Measurements from ENCODE around the gene SERPINE2.
"Not testable (repeated sequence)": the region's sequence is repeated elsewhere in the genome, so short reads cannot be mapped to it uniquely, and the experiment has no call there.

SERPINE2 gene

GRCh38 chr2:223971731-223972130 lies 67.4 kb downstream of the SERPINE2 start:
- no peak for DNase-seq

DNA sequence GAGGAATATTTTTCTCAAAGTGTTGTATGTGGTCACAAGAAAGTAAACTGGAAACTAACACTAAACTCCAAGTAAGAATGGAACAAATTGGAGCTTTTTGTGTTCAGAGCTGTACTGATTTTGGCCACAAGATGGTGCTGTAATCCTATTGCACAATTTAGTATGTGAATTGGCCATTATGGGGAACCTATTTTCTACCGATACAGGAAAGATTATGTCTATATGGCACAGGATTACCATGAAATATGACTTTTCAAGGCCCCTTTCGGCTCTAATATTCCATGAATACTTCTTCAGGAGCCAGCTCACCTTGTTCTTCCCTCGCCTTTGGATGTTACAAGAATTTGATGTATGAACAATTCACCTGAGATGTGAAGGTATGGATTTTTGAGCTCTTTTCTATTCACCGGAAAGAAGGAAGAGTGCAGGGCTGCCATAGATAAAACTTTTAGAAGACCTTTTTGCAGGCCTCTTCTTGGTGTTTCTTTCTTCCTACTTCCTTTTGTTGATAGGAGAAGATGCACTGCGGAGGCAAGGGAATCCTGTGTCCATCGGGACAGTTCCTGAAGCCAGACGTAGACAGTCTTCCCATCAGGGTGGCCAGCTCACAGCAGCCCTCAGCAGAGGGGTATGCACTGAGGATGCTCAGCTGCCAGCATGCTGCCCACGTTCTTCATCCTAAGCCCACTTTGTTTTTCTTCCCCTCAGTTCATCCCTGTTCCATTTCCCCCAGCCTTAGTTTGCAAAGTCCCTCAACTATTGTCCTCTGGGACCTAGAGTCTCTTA lies 68.5 kb downstream of the SERPINE2 start:
- DNase-seq, result peak; percentile 17

- no peak for DNase-seq
Measured at GRCh38 chr2:223969856-223970255, 69.2 kb downstream of the SERPINE2 start.

GRCh38 chr2:223969315-223969714 lies 69.8 kb downstream of the SERPINE2 start:
- DNase-seq, result no peak

- no peak for DNase-seq
Measured at GRCh38 chr2:223967981-223968380, 71.1 kb downstream of the SERPINE2 start.

DNA sequence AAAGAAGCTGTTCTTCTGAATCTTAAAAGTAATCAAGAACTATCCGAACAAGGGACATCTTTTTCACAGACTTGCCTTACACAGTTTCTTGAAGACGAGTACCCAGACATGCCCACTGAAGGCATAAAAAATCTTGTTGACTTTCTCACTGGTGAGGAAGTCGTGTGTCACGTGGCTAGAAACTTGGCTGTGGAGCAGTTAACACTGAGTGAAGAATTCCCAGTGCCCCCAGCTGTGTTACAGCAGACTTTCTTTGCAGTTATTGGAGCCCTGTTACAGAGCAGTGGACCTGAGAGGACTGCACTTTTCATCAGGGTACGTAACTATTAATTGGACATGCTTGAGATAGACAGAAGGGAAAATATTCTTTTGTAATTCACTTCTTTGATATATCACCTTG lies 79.4 kb downstream of the SERPINE2 start:
- DNase-seq, result no peak

DNA sequence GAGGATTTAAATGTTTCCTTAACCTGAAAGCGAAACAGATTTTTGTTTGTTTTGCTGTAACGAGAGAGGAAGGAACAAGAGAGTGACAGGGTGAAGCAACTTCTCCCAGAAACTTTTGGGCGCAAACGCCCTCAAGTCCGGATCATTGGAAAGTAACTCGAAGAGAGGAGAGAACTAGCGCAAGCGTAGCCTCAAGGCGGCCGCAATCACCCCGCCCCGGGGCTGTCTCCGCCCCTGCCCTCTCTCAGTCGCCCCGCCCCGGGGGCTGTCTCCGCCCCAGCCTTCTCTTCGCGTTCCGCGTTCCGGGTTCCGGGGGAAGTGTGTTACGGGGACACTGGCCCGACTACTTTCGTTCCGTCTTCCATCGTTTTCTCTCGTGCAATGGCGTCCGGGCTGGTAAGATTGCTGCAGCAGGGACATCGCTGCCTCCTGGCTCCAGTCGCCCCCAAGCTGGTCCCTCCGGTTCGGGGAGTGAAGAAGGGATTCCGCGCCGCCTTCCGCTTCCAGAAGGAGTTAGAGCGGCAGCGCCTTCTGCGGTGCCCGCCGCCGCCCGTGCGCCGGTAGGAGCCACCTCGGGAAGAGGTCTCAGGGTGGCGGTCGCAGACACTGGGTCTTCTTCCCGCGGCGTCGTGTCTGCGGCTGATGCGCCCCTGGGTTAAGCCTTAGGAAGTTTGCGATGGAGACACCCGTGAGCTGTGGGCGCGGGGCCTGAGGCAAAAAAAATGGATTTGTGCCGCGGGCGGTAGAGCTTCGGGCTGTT lies 81.8 kb downstream of the SERPINE2 start, which contains the start of gene MRPL44:
MRPL44 (plus strand) TSS at position 372 of the 760 bp plus-strand sequence; CDS start at position 382, 10 bp downstream.
- DNase-seq, result peak; percentile 87

- no peak for DNase-seq
Measured at GRCh38 chr2:223956300-223956699, 82.8 kb downstream of the SERPINE2 start.

GRCh38 chr2:223954401-223954800 lies 84.7 kb downstream of the SERPINE2 start:
- no peak for DNase-seq

- peak; percentile 35 for DNase-seq
Measured at GRCh38 chr2:223952280-223952968, 86.7 kb downstream of the SERPINE2 start.

DNA sequence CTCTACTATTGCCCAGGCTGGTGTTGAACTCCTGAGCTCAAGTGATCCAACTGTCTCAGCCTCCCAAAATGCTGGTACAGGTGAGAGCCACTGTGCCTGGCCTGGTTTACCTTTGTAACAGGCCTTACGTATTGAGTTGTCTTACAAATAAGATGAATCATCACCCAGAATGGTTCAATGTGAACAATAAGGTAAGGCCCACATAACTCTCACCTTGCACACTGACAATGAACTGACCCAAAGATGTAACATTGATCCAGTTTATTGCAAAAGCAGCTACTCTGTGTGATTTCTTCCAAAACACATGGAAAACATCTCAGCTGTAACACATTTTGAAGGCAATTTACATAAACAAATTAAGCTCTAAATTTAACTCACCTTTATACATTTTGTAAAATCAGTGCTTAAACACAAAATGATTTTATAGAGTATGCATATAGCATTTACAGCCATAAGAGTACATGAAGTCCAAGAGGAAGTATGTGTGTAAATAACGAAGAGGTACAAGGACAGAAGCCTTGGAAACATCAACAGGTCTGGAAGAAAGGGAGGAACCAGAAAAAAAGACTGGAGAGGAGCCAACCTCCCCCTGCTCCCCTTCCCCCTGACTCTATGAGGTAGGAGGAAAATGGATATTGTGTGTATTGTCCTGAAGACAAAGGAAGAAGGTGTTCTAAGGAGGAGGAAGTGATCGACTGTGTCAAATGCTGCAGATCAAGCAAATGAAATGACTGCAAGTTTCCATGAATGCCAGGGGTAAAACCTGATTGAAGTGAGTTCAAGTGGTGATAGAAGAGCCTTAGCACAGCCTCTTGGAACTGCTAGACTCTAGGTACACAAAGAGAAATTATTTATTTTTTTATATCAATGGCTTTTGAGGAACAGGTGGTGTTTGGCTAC lies 88.4 kb downstream of the SERPINE2 start:
- no peak for DNase-seq

- no peak for DNase-seq
Measured at GRCh38 chr2:223949241-223949840, 89.7 kb downstream of the SERPINE2 start.

GRCh38 chr2:223947711-223948205 lies 91.3 kb downstream of the SERPINE2 start:
- DNase-seq, result peak; percentile 7

DNA sequence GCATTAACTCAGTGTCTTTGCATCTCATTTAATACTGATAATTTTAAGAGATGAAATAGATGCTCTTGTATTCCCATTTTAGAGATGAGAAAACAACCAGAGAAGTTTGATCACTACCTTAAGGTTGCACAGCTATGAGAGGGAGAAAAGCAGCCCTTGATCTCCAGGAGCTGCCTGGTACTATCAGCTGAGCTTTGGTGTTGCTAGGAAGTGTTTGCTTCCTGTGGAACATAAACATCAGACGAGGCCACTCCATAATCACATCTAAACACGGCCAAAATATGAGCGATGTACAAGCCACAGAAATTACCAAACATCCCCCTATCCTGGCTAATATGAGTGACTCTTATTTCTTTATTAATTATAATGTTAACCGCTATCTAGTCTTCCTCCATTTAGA lies 93.3 kb downstream of the SERPINE2 start:
- no peak for DNase-seq

DNA sequence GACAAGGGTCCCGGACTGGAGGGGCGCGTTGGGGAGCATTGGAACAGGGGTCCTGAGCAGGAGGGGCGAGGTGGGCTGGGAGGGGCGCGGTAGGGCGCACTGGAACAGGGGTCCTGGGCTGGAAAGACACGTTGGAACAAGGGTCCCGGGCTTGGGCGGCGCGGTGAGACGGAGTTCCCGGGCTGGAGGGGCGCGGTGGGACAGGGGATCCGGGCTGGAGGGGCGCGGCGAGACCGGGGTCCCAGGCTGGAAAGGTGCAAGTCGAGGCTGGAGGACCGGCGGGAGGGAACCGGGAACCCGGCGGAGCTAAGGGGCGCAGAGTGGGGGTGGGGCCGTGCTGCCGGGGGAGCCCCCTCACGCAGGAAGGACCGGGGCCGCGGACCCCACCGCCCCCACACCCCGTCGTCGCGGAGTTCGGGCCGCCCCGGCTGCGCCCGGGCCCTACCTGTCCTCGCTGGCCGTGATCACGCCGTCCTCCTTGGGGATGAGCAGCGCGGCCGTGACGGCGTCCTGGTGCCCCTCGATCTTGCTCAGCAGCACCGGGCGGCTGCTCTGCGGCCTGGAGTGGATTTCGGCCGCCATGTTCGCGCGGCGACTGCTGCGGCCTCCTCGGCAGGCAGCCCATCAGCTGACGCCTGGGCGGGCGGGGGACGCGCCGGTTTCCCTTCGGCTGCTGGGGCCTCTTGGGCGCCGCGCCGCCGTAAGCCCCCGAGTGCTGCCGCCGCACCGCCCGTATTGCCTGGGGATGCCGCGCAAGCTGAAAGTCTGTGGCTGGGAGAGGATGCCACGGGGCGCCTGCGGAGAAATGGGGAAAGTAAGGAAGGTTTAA lies 94.2 kb downstream of the SERPINE2 start, which contains the start of gene WDFY1:
WDFY1 (minus strand) TSS at position 633 of the 829 bp plus-strand sequence; CDS start at position 582, 51 bp downstream.
- DNase-seq, result peak; percentile 75

DNA sequence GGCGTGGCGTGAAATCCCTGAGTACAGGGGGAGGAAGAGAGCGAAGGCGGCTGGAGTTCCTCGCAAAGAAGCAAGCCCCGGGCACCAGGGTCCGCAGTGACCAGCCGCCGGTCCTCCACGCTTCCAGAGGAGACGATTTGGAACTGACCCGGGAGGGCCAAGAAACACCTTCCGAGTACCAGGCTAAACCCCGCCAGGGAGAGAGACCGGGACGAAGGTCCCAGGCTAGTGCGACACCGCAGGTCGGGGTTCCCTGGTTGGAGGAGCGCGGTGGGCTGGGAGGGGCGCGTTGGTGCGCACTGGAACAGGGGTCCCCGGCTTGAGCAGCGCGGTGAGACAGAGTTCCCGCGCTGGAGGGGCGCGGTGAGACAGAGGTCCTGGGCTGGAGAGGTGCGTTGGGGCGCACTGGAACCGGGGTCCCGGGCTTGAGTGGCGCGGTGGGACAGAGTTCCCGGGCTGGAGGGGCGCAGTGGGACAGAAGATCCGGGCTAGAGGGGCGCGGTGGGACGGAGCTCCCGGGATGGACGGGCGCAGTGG lies 94.9 kb downstream of the SERPINE2 start:
- DNase-seq, result peak; percentile 8

DNA sequence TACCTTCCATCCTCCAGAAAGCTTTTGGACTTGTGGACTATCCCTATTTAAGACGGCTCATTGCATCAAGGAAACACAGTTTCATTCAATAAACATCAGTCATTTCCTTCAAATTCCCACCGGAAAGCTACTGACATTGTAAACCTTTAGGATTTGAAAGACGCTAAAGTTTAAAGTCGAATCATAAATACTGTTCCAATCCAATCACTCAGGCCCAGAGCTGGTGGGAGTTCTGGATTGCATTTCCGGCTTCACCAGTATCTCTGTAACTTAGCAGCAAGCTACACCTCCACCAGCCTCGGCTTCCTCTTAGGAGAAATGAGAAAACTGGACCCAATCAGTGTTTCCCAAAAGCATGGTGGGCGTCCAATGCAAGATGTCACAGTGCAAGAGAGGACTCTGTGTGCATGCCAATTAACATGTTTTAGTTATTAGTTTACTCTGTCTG lies 95.5 kb downstream of the SERPINE2 start:
- no peak for DNase-seq

DNA sequence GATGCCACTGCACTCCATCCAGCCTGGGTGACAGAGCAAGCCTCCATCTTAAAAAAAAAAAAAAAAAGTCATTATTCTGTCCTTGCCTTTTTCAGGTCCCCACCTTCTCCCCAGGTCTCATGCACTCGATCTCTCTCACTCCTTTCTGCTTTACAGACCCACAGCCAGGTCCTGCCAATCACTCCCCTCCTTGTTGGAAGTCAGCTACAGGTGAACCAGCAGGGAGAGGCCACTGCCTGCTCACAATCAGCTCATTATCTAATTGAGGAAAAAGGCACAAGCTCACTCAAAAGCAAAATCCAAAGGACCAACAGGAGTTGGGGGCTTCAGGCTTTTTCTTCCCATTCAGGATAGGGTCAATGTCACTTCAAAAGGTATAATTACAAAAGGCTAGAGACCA lies 96.0 kb downstream of the SERPINE2 start:
- DNase-seq, result no peak

DNA sequence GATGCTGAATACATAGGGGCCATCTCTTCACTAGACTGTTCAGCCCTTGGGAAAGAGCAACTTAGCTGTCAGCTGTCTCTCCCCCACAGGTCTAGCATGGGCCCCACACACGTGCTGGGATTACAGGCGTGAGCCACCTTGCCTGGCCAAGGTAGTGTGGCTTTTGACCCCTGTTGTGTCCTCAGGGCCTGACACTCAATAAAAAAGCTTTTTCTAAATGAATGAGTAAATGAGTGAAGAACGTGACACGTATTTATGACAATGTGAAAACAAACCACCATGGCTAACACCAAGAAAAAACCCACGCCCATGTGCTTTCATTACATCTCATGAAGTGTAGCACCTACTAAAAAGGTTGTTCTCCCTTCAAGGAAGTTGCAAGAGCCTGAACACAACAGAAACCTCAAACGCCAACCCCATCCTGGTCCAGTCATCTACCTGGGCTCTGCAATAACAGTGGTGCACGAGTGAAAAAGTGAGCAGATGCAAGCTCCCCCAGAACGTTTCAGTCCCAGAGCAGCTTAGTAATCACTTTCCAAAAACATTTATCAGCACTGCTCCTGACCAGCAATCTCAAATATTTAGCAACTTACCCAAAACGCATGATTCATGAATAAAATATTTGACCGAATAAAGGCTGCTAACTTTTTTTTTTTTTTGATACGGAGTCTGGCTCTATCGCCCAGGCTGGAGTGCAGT lies 97.4 kb downstream of the SERPINE2 start:
- DNase-seq, result no peak

GRCh38 chr2:223939438-223939837 lies 99.6 kb downstream of the SERPINE2 start:
- DNase-seq, result not testable (repeated sequence)
